Fibroblast of skin of back (primary cell): ENCODE data around the gene TCF4.

Source experiments
- DNase-seq: peaks from one replicate; pipeline ENCODE4 v3.0.0-alpha.2; 2013

The TCF4 gene

DNA sequence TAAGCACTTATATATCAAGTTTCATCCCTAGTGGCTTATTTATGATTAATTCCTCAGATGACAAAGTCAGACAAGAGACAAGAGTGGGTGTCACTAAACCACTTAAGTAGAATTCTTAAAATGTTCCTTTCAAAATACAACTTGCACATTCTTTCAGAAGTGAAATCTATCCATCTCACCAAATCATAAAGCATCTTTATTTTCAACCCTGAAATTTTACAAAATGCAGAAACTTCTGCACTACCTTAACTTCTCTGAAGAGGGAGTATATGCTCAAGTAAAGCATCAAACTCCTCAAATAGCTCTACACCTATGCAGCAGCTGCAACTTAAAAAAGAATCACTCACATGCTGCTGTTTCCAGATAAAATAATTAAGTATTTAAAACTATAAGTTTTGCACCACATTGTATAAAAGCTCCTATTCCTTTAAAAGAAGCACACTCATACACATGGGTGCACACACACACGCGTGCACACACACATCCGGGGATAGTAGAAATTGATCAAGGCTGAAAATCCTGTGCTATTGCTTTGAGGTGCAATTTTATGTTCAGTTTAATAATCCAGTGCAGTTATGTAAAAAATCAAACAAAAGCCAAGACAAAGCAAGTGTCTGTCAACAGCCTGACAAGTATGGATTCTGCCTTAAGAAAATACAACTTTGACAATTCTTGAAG is 244.5 kb downstream of the TCF4 start:
- DNase-seq, result peak; percentile 40

DNA sequence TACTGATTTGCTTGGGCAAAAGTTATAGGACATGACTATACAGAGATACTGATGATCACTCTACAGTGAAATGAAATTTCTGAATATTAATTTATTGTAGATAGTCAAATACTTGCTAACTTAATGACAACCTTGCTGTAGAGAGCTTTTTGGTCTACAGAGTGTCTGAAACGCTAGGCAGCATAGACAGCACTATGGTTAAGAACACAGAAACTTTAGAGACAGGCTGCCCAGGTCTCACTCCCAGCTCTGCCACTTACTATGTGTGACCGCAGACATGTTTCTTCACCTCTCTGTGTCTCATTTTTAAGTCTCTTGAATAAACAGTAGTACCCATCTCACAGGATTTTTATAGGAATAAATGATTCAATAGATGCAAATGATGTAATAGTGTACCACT is 247.0 kb downstream of the TCF4 start:
- DNase-seq, result no peak

DNA sequence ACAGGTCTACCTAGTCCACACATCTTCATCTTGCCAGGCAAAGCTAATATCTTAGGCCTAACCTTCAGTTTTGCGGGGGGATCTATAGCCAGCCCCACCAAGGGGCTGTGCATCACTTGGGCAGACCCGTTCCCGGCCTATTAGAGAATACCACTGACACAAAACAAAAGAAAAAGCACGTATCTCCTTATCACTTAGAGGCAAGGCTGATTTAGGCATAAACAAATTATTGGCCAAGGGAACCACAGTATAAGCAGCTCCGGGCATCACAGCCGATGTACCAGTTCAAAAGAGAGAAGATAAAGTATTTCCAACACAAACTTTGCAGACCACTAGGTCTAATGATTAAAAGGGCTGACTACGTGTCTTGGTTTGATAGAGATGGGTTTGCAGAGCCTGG is 248.0 kb downstream of the TCF4 start:
- DNase-seq, result no peak

DNA sequence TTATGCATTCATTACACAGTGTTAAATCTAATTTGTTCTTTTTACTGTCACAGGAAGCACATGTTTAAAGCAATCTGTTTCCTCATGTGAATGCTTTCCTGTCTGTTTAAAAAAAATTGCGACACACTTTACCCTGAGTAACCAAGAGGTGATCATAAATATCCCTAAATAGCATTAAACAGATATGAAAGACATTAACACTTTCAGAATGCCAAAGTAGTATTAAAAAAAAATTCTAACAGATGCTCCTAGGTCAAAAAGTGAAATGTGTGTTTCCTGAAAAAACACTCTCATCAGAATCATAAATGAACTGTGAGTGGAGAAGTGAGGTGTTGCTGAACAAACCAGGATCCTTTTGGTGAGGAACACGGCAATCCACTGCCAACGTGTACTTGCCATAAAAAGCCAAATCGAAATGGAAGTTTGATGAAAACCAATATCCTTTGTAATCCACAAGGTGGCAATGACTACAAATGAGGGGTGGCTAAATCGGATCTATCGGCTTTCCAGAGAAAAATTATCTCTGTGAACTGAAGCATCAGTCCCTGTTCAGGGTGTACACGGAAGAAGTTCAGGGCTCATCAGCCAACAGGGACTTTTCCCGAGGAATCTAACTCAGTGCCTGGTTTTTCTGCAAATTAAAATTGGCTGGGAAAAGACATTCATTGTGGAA is 248.9 kb downstream of the TCF4 start:
- DNase-seq, result peak; percentile 22

DNA sequence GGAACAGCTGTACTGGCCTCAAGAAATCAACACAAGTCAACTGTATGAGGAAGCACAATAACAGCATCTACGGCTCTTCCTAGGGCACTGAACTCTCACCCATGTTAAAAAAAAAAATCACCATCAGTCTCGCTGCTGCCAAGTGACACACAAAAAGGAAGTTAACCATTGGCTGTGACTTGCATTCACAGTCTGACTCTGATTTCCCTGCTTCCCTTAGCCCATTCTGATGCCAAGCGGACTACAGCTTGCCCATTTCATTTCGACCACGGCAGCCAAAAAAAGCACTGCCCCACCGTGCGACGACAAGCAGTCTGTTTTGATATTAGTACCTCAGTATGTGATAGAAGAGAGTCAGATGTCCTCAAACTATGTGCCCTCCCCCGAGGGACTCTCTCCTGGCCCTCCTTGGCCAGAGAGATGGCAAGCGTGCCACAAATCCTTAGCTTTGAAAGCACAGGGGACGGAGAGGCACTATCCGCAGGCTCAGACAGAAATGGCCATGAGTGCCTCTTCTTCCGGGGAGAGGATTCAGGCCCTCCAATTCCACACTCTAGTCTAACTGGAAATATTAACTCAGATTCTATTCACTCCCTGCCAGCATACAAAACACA is 250.0 kb downstream of the TCF4 start:
- no peak for DNase-seq

DNA sequence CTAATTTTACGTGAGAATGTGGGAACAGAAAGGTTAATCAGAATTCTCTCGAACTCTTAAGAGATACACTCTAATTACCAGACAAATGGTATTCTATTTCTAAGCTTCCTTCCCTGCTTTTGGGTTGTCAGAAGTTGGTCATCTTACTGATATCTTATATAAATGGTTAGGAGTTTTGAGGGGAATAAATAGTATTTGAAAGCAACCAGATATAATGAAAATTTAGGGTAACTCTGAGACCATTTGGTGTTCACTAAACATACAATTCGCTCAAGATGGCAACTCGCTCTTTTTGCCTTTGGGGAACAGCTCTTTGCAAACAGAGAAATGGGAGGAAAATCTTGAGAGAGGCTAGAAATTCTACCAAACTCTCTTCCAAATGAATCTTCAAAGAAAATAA is 250.9 kb downstream of the TCF4 start:
- no peak for DNase-seq

DNA sequence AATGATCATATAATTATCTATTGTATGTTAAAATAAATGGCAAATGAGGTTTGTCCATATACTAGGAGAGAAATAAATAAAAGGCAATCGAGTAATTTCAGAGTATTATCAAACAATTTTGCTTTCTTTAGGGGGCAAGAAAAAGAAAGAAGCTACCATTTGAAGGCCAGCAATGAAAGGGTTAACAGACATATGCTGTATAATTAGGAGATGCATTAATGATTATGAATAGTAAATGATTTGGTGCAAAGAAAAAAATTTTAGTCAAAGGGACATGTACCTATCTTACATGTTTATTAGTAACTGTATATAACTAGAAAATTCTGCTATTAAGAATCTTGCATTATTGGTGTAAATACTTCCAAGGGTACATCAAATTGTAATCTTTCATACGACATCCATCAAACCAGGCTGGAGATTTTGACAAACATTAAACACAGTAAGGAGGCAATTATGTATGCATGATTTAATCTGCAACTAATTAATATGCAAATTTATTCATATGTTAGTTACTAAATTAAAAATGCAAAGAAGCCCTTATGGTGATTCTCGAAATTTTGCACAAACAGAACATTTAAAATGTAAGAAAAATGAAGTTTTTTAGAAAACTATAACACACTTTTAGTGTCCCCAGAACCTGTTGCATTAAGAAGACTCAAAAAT is 251.4 kb downstream of the TCF4 start:
- DNase-seq, result no peak

DNA sequence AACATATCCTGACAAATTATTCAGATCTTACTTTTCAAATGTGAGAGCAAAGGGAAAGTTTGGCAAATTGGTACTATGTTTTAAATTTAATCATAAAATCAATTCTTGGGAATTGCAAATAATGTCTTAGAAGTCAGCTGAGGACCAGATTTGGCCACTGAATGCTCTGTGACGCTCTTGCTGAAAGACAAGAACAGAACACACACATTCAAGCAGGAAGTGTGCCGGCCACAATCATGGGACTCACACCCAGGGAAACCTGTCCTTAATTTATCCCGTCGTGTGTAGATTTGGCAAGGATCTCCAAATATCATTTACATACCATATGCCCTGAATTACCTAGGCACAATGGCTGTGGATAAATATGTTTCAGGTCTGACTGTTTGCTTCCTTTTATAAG is 253.1 kb downstream of the TCF4 start:
- DNase-seq, result no peak

DNA sequence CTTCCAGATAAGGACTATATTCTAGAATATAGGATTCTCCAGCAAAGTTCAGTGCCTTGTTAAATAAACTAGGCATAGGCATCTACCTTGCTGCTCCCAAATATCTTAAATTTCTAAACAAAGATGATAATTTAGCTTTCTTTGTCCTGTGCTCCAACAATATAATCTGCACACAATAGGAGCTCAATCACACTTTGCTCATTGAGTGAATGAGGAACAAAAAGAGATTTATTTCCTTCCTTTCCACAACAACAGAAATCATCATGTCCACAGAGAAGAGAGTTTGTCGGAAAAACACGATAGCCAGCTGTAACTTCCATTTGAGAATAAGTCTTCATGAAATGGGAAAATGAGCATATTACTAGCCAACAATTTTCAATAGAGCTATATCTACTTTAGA is 256.7 kb downstream of the TCF4 start:
- DNase-seq, result no peak

DNA sequence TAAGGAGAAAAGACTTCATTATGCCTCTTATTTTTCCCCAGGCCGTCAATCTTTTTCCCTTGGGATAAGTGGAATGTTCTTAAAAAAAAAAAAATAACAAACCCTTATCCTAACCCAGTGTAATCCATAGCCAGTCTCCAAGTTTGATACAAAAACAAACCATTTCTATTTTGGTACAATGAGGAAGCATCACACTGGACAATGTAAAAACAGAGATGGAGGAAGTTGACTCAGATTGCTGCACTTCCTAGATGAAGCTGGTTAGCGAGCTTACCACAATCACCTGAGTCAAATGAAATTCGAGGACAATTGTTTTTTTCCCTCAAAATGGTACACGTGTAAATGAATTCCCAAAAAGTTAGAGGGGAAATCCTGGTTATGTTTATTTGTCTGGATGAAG is 259.7 kb downstream of the TCF4 start:
- peak; percentile 94 for DNase-seq

DNA sequence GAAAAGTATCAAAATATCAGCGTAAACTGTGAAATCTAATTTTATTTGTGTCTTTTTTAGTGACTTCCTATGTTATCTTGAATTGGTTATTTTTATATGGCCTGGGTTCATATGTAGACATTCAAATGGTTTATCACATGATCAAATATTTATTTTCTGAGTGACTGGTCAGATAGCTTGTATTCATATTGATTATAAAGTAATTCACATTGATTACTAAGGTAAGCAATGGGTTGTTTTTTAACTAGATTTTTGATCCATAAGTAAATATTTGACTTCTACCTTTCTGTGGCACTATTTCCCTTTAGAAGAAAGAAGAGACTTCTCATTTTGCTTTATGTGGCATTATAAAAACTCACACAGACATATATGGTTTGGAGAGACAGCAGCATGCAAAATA is 260.5 kb downstream of the TCF4 start:
- DNase-seq, result no peak

DNA sequence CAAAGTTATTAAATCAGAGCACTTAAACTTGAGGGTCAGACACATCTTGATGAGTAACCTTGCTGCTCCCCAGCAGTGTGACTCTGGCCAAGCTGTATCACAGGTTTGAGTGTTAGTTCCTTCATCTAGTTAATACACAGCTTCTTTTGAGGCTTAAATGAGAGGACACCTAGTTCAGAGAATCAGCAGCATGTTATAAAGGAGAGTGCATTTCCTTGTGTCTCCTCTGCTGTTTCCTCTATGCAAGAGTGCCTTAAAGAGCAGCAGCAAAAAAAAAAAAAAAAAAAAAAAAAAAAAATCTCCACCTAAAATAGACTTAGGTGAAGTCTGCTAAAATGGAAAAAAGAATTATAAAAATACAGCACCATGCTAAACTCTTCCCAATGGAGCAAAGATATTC is 261.9 kb downstream of the TCF4 start:
- DNase-seq, result no peak

DNA sequence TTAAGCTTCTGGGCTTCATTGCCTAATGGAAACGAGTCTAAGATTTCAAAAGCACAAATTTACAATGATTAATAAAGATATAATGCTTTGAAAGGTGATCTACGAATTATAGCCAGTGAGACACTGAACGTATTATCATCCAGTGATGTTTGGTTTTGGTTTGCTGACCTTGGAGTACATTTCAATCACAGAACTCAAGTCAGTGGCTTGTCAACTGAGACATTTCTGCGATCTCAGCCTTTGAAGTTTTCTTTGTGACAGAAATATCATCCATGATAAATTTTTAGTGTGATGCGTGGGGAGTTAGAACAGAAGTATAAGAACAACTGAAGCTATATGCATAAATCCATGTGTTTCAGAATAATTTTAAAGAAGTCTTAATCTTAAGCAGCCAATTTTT is 263.8 kb downstream of the TCF4 start:
- DNase-seq, result no peak

DNA sequence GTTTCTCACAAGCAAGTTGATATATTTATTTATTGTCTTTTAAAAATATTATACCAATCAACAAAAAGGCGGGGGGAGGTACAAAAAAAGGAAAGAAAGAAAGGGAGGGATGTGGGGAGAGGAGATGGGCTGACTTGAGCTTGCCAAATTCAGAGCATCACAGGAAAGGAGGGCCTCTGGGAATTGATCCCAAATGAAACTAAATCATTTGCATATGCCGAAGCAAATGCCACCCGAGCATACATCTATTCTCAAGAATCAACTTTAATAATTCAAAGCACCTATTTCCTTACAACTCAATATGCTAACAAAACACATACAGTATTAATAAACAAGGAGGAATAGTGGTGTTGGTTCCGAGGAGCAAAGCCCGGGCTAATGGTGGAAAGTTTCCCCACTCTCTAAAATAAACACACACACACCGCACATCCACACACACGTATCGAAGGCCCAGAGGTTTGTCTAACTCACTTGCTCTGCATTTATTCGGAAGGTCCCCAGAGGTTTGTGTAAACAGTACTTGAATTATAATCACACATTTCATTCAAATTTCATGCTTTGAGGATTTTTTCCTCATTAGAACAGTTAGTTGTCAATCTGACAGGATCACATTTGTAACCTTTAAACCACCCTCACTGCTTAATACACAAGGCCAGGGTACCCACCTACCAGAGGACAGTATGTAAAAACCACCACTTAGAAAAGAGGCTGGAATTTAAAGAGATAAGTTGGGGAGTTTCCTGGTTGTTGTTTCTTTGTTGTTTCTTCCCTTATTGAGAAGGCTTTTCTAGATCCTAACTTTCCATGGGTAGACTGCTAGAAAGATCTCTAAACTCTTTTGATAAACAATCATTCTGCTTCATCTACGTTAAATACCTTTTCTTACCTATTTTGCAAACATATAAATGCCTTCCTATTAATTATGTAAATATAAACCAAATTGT is 264.7 kb downstream of the TCF4 start:
- DNase-seq, result peak; percentile 51

DNA sequence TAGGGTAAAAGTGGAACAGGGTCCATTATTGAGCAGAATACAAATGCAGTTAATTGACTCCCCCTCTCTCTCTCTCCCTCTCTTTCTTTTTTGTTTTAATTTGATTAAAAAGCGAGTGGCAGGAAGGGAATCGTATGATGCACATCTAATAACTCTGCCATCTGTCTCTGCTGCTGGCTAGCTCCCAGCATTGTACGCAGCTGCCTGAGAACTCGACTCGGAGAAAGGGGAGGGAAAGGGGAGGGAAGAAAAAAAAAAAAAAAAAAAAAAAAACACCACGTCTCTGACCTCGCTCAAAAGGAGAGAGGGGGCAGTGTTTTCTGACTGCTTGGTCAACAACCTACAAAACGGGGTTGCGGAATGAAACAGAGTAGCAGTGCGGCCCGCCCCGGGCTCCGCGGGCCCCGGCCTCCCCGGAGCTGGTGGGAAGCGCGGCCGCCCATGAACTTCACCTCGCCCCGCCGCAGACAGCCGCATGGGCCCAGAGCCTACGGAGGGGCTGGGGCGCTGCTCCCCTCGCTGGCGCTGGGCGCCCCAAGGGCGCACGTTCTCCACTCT is 265.7 kb downstream of the TCF4 start:
- DNase-seq, result peak; percentile 96

DNA sequence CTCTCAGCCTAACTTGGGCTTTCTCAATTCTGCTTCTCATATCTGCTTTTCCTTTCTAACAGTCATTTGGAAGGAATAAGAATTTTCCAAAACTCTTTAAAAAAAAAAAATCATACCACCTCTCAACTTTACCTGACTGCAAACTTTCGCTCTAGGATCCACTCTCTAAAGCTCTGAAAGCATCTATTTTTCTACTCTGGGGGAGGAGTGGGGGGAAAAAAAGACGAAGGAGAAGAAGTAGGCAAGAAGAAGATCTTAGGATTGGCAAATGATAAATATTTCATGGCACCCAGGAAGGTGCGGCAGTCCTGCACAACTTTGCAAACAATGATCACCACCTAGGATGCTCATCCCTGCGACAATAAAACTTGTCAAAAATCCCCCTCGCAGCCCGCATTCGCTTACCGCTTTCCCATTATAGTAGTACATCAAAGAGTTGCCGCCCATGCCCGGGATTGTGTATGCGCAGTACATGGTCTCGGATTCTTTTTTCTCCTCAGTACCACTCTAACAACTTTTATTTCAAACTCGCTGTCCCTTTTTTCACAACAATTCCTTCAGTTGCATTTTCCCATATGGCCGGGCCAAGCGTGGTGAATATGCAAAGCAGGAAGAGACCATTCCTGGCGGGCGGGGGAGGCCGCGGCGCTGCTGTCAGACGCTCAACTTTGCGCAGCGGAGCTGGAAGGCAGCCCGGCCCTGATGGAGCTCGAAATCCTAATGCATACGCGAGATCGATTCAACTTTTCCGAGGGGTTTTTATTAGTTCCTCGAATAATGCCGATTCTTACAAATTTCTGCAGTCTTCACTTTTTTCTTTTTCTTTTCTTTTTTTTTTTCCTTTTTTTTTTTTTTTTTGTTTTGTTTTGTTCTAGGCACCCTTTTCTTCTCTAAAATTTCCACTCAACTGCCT is 266.5 kb downstream of the TCF4 start:
- peak; percentile 92 for DNase-seq

DNA sequence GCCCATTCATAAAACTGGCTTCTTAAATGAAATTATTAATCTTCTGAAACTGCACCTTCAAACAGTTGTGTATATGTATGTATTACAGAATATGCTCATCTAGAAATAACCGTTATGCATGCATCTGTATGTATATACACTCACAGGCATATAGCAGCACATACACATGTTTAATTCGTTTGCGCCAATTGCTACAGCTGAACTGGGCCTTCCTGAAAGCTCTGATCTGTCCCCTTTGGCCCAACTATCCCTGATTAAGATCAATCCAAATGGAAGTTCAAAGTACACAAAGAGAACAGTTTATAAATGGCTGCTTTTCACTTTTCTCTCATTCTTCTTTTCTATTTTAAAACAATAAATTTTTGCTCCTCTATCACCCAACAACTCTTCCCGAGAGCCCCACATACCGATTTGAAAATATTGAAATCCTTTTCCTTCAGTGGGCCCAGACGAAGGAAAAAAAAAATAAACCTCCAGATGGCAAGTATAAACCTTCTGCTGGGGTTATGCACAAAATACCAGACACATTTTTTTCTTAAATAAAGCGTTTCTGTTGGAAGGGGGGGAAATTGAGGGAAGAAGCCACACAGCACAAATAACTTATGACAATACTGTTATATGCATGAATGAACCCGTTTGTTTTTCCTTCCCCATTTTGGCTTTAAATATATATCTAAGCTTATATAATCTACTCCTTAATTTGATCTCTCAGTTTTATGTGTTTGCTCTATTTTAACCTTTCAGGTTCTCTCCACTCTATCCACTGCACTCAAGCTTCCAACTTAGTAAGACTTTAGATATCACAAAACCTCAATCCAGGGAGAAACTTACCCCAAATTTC is 267.3 kb downstream of the TCF4 start:
- DNase-seq, result peak; percentile 55

DNA sequence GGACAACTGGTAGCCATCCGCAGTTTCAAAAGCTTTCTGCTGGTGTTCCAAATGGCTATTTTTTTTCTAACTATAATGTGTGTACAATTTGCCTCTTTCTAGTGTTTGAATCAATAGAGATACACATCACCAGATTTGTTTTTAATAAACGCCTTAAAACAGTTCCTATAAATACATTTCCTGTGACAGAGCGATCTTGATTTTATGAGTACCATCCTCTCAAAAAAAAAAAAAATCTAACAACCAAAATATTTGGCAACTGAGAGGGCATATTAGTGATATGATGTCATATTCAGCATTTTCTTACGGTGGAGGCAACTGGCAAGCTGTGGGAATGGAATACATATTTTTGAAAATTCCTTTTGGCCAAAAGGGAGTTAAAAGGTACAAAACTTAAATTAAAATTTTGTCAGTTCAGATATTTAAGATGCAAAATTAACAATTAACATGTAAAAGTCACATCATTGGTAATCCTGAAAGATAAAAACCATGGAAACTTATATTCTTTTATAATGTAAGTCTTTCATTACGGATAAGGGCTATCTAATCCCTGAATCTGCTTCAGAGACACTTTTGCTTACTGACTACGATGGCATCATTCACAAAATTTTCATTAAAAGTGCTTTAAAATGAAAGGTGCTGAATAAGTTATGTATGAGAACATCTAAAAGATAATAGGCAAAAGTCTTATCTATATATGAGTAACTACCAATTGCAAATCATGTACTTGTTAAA is 268.4 kb downstream of the TCF4 start:
- DNase-seq, result peak; percentile 89

DNA sequence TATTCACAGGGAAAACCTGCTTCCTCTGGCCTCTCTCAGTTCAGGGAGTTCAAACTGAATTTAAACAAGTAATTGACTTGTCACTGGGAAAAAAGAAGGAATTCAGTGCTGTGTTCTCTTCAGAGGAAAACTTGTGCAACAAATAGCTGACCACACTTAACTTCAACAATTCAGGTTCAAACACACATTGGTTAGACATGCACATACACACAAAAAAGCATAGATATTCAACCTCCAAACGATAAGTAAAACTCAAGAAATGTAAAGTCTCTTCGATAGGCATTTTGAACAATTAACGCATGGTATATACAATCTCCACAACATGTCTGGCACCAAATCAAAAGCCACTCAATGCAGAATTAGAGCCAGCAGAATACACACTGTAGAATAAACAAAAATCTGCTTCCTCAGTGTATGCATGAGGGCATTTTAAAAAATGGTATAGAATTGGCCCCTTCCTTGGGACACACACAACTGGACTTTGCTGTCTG is 269.0 kb downstream of the TCF4 start:
- peak; percentile 52 for DNase-seq
